Measurements from ENCODE around the gene RAE1. TPM values are rescaled to one million over a fixed set of nuclear protein-coding genes. Genes with fewer than 3 reads are reported as not detected.
"Not testable (repeated sequence)": the region's sequence is repeated elsewhere in the genome, so short reads cannot be mapped to it uniquely, and the experiment has no call there.

Gene RAE1
- total RNA-seq, 1 donor from 2014 or later = 13.8 TPM

DNA sequence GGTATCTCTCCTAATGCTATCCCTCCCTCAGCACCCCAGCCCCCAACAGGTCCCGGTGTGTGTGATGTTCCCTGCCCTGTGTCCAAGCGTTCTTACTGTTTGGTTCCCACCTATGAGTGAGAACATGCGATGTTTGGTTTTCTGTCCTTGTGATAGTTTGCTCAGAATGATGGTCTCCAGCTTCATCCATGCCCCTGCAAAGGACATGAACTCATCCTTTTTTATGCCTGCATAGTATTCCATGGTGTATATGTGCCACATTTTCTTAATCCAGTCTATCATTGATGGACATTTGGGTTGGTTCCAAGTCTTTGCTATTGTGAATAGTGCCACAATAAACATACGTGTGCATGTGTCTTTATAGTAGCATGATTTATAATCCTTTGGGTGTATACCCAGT lies 68.4 kb downstream of the RAE1 start:
- intact Hi-C loops (cut with DNase I); DNase-seq (ENCODE audit: low spot score): not testable (repeated sequence)

DNA sequence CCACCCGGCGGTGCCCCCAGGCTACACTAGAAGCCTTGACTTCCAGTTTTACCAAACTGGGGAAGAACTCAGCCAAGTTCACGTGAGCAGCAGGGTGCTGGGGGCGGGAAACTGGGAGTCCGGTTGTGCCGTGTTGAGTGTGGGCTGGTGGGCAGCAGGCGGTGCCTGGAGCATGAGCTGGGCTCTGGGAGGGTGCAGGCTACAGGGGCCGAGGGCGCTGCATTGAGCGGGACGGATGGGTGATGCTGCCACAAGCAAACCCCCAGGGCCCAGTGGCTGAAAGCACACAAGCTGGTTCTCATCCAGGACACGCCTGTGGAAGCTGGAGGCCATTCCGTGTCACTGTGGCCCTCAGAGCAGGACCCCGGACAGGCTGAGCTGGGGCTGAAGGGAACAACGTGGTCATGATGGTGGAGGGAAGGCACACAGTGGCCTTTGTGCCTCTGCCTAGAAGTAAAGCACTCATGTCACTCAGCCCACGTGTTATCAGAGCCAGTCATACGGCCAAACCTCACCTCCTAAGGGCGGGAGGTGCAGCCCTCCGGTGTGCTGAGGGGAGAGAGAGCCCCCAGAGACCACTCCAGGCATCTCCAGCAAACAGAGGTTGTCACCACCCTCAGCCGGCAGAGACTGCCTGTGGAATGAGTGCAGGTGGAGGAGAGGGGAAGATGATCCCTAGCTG lies 69.7 kb downstream of the RAE1 start:
- no peak for DNase-seq (ENCODE audit: low spot score)
- intact Hi-C loops (cut with DNase I) = no loop called here

- intact Hi-C loops (cut with DNase I) = no loop called here
- no peak for DNase-seq (ENCODE audit: low spot score)
These were observed 70.5 kb downstream of the RAE1 start for GRCh38 chr20:57421253-57422220.

DNA sequence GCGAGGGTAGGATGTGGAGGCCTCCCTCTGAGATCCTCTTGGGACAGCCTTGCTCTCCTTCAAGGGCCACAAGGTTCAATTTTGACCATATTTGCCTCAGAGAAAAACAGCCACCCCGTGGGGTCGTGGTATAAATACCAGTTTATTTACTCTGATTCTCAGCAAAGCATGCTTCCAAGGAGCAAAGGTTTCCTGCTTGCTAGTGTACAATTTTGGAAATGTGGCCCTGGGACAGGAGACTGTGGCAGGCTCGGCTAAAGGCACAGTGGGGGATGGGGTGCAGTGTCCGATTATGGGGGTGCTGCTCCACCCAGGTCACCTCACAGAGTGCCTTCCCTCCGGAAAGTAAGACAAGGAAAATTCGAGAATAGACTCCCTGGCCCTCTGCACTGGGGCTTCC lies 71.2 kb downstream of the RAE1 start:
- DNase-seq (ENCODE audit: low spot score) = no peak

GRCh38 chr20:57425150-57426013 lies 74.3 kb downstream of the RAE1 start:
- intact Hi-C loops (cut with DNase I) = no loop called here
- DNase-seq (ENCODE audit: low spot score) = no peak

More for the DNA sequence above, 71.2 kb downstream of the RAE1 start:
- intact Hi-C loops (cut with DNase I) = no loop called here

DNA sequence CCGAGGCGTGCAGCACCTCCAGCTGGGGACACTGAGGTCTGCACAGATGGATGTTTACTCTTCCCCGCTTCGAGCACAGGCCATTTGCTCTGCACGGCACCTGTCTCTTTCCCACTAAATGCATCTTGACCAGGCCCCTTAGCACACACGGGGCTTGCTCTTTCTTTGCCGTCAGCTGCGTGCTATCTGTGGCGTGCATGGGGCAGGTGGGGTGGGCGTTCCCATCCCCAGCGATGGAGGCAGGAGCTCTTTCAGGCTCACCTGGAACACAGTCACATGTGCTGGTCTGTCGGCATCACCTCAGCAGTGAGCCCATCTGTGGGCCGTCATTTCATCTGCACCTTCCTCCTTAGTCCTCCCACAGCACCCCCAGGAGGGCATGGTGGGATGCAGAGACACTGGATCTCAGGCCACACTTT lies 75.2 kb downstream of the RAE1 start:
- intact Hi-C loops (cut with DNase I) = no loop called here
- DNase-seq (ENCODE audit: low spot score) = no peak

DNA sequence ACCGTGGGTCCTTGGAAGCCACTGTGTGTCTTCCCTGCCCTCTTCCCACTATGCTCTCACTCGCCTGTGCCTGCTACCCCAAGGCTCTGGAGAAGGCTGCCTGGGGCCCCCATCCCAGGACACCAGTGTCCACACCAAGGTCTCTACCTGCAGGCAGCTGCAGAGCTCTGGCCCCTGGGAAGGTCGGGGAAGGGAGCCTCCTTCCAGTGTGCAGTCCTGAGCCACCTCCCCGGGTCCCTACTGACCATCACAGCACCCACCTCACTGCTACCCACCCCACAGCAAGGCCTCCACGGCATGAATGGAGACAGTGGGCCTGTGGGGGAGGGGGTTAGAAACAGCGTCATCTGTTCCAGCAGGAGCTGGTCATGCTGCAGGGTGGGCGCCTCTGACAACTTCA lies 75.8 kb downstream of the RAE1 start:
- no peak for DNase-seq (ENCODE audit: low spot score)
- intact Hi-C loops (cut with DNase I) = loop anchor here (1.0 kb wide), 1 partner anchor 47 kb away; no protein-coding TSS in a partner anchor

DNA sequence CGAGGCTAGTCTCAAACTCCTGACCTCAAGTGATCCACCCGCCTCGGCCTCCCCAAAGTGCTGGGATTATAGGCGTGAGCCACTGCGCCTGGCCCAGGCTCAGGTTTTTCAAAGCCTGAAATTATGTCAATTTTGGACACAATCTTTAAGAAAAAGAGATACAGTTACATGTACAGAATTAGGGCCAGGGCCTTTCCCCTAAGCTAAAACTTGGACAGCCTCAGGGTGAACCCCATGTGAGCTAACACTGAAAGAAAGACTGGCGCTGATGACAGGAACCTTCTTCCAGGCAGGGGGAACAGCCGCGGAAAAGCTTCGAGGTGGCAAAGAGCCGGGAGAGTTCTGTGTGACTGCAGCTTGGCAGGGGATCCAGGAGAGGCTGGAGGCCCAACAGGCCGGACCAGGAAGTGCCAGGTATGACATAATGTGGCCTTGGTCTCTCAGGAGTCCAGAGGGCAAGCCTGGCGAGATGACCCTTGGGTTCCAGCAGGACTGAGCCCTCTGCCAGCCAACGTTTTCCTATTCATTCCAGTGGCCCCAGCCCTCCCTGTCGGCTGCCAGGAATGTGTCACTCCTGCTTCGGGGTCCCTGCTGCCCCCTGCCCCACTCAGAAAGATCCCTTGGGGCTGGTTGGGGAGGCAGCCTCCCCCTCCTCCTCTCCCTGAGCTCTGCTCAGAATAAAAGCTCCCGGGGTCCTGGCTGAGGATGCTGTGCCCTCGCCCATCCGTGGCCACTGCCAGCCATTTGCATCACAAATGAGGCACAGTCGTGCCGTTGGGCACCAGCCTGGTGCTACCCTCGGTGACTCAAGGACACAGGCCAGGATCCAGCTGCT lies 77.5 kb downstream of the RAE1 start:
- no peak for DNase-seq (ENCODE audit: low spot score)
- intact Hi-C loops (cut with DNase I) = no loop called here

Small RNAs within 50 kb of the gene (microRNA-seq; reads per million reads assigned to microRNA genes)
- not detected for gene MIR4325

Other genes with a start within 250 kb of the RAE1 start
- 2.7 TPM for gene BMP7, start 84.6 kb upstream of the RAE1 start, total RNA-seq
- gene SPO11, start 21.5 kb upstream of the RAE1 start, total RNA-seq = not detected
- 63.1 TPM for gene RBM38, start 40.1 kb downstream of the RAE1 start, total RNA-seq
- not detected for gene CTCFL, start 173.9 kb downstream of the RAE1 start, total RNA-seq
- gene PCK1, start 209.9 kb downstream of the RAE1 start, total RNA-seq = 0.48 TPM

All from cardiac septum (tissue), 1 donor.